ENCODE data around the gene GCDH. TPM values are rescaled to one million over a fixed set of nuclear protein-coding genes. Genes with fewer than 3 reads are reported as not detected.

GCDH gene
- total and polyA plus RNA-seq, 2 of the 8 experiments (the other 6 are each of a cell fraction or from before 2014, with no cell fraction given): 67.3 to 89.4 TPM

- no peak for TF ChIP-seq ATF3 (IDR thresholded peaks at IDR 0.05; ENCODE audit: insufficient read depth, low read depth, low read length)
- TF ChIP-seq RAD21 (IDR thresholded peaks at IDR 0.05 in 1 of 2, conservative IDR thresholded peaks at IDR 0.05 in 1 of 2; ENCODE audit: low read depth in 2 of 2, low read length in 2 of 2): no peak
- TF ChIP-seq TAF1 (IDR thresholded peaks at IDR 0.05; ENCODE audit: low read depth, low read length): peak; percentile 95
- peak in 1 of 2 experiments; percentile 72; a peak in 2 of 4 replicates for TF ChIP-seq SIN3A (conservative IDR thresholded peaks at IDR 0.05 in 1 of 2, IDR thresholded peaks at IDR 0.05 in 1 of 2; ENCODE audit: low read depth in 1 of 2, low read length in 2 of 2)
- TF ChIP-seq POU5F1 (IDR thresholded peaks at IDR 0.05; ENCODE audit: low read depth, low read length): no peak
- no peak for TF ChIP-seq EP300 (IDR thresholded peaks at IDR 0.05; ENCODE audit: borderline replicate concordance in 1 of 2, low read depth in 2 of 2, low read length in 2 of 2)
- TF ChIP-seq FOSL1 (IDR thresholded peaks at IDR 0.05; ENCODE audit: insufficient read depth, low read depth, low read length): no peak
- TF ChIP-seq RBBP5 (IDR thresholded peaks at IDR 0.05; ENCODE audit: borderline replicate concordance, low read depth, low read length): 0 out of 2 replicates have a peak, but pooled peaks have one; percentile 3
- TF ChIP-seq PHF8 (conservative IDR thresholded peaks at IDR 0.05; ENCODE audit: low read depth, low read length): peak; percentile 95
- no peak for TF ChIP-seq CTBP2 (IDR thresholded peaks at IDR 0.05; ENCODE audit: borderline replicate concordance, insufficient read depth, insufficient read length, low read length)
- no peak for TF ChIP-seq TCF12 (IDR thresholded peaks at IDR 0.05; ENCODE audit: low read depth, low read length)
- no peak for TF ChIP-seq RFX5 (IDR thresholded peaks at IDR 0.05; ENCODE audit: borderline replicate concordance, low read depth, low read length)
- TF ChIP-seq BRCA1 (IDR thresholded peaks at IDR 0.05; ENCODE audit: low read depth, low read length): no peak
- no peak for TF ChIP-seq CBX5 (IDR thresholded peaks at IDR 0.05; ENCODE audit: low read depth, low read length)
- no peak for TF ChIP-seq CEBPB (IDR thresholded peaks at IDR 0.05; ENCODE audit: low read depth, low read length)
- no peak for TF ChIP-seq CHD1 (IDR thresholded peaks at IDR 0.05; ENCODE audit: low read depth, low read length)
- TF ChIP-seq SP1 (IDR thresholded peaks at IDR 0.05; ENCODE audit: low read depth, low read length): peak; percentile 100
- peak; percentile 38 for TF ChIP-seq ASH2L (IDR thresholded peaks at IDR 0.05; ENCODE audit: low read length)
- TF ChIP-seq POLR2AphosphoS5 (IDR thresholded peaks at IDR 0.05; ENCODE audit: low read depth, low read length): peak; percentile 92
- TF ChIP-seq SIRT6 (IDR thresholded peaks at IDR 0.05; ENCODE audit: low read length): no peak
- TF ChIP-seq EGR1 (IDR thresholded peaks at IDR 0.05; ENCODE audit: borderline replicate concordance, low read depth, low read length): 0 out of 2 replicates have a peak, but pooled peaks have one; percentile 13
- peak; percentile 87 for TF ChIP-seq TAF7 (optimal IDR thresholded peaks at IDR 0.05; ENCODE audit: borderline replicate concordance, low read depth, low read length)
- TF ChIP-seq EZH2 (IDR thresholded peaks at IDR 0.05; ENCODE audit: low read depth, low read length, severe bottlenecking): no peak
Observed at GRCh38 chr19:12937927-12938778, 47.2 kb downstream of the GCDH start, which contains the start of gene CALR (continued).
